Measurements from ENCODE around the gene RCOR3.

GRCh38 chr1:211247921-211248320 lies 11.2 kb upstream of the RCOR3 start:
- TF ChIP-seq EZH2phosphoT487 (IDR thresholded peaks at IDR 0.05; ENCODE audit: low read depth) (no peak), CTCF (IDR thresholded peaks at IDR 0.05; ENCODE audit: low read depth, low read length) (no peak)

Measured in OCI-LY3 (cell line).